OCI-LY3 (cell line): ENCODE results near the gene ZFX.

Experiments used
- H2AFZ ChIP-seq: fragments of 200-600, 300-600 bp; shearing (Covaris generic); 2 replicates; pipeline ENCODE4 v1.6.0; 2014; ENCODE audit warnings: antibody characterized with exemption, low read depth, low read length
- H3K27ac ChIP-seq: fragments of 200-600, 300-600 bp; sonication (generic); 2 replicates; pipeline ENCODE4 v1.5.1; 2014; ENCODE audit warnings: mild to moderate bottlenecking, low read length, moderate library complexity, mixed read lengths
- H3K27me3 ChIP-seq: fragments of 200-600, 300-600 bp; sonication (generic); 2 replicates; pipeline ENCODE4 v1.6.1; 2014; ENCODE audit warnings: low read depth, low read length, mixed read lengths
- H3K36me3 ChIP-seq: fragments of 200-600, 300-600 bp; sonication (generic); replicated peaks from 2 replicates; pipeline ENCODE3; 2014; ENCODE audit warnings: low read depth, low read length, mixed read lengths
- H3K4me1 ChIP-seq: fragments of 300-600, 200-600 bp; sonication (generic); 2 replicates; pipeline ENCODE4 v1.6.1; 2014; ENCODE audit warnings: low read length, mixed read lengths
- H3K4me2 ChIP-seq: fragments of 200-600, 300-600 bp; sonication (generic); 2 replicates; pipeline ENCODE4 v1.6.1; 2014; ENCODE audit warnings: low read length, mixed read lengths
- H3K4me3 ChIP-seq: fragments of 300-600, 200-600 bp; sonication (generic); 2 replicates; pipeline ENCODE4 v1.5.1; 2014; ENCODE audit warnings: antibody characterized with exemption, mild to moderate bottlenecking, low read length, moderate library complexity
- H3K79me2 ChIP-seq: fragments of 300-600, 200-600 bp; shearing (Covaris generic); 2 replicates; pipeline ENCODE4 v1.6.1; 2014; ENCODE audit warnings: mild to moderate bottlenecking, low read length, mixed read lengths
- H3K9ac ChIP-seq: fragments of 300-600, 200-600 bp; shearing (Covaris generic); 2 replicates; pipeline ENCODE4 v1.6.0; 2014; ENCODE audit warnings: mild to moderate bottlenecking, low read length, moderate library complexity
- H3K9me3 ChIP-seq: fragments of 200-600, 300-600 bp; shearing (Covaris generic); 2 replicates; pipeline ENCODE4 v1.6.1; 2014; ENCODE audit warnings: low read length, mixed read lengths; ENCODE audit not compliant: insufficient read depth
- H4K20me1 ChIP-seq: fragments of 200-600, 300-600 bp; sonication (generic); 2 replicates; pipeline ENCODE4 v1.6.1; 2016; ENCODE audit warnings: low read length, mixed read lengths; ENCODE audit not compliant: insufficient read depth
- CTCF ChIP-seq: fragments of 200-600, 300-600 bp; sonication (generic); IDR thresholded peaks from 2 replicates; pipeline ENCODE4 v1.5.1; 2014; ENCODE audit warnings: antibody characterized with exemption, low read length, low read depth
- EZH2phosphoT487 ChIP-seq: fragments of 200-600 bp; shearing (Covaris generic); IDR thresholded peaks from 2 replicates; pipeline ENCODE4 v1.6.1; 2018; ENCODE audit warnings: antibody characterized with exemption, mixed run types, low read depth

ZFX gene

GRCh38 chrX:24231641-24232179, 82.2 kb downstream of the ZFX start:
- H3K27ac ChIP-seq: no peak overlapping the region
- H3K79me2 ChIP-seq: no peaks in the 10 kb centered on the region
- no peak overlapping the region for H2AFZ ChIP-seq
- no peak overlapping the region for H3K9ac ChIP-seq
- H3K4me3 ChIP-seq: no peak overlapping the region
- no peaks in the 10 kb centered on the region for H3K36me3 ChIP-seq
- TF ChIP-seq CTCF: no peak
- TF ChIP-seq EZH2phosphoT487: no peak
- no peaks in the 10 kb centered on the region for H3K9me3 ChIP-seq
- H3K4me2 ChIP-seq: no peak overlapping the region
- no peaks in the 10 kb centered on the region for H3K27me3 ChIP-seq
- H3K4me1 ChIP-seq: peaks cover 10% of the 10 kb centered on the region
- no peaks in the 10 kb centered on the region for H4K20me1 ChIP-seq

GRCh38 chrX:24232796-24233195, 83.3 kb downstream of the ZFX start:
- TF ChIP-seq CTCF (no peak), EZH2phosphoT487 (no peak)
- Histone ChIP-seq H4K20me1 (no peaks in the 10 kb centered on the region), H3K4me3 (no peak overlapping the region), H3K36me3 (no peaks in the 10 kb centered on the region), H3K4me2 (no peak overlapping the region), H3K9me3 (no peaks in the 10 kb centered on the region), H3K9ac (no peak overlapping the region), H2AFZ (no peak overlapping the region), H3K27ac (no peak overlapping the region), H3K4me1 (peaks cover 10% of the 10 kb centered on the region), H3K27me3 (no peaks in the 10 kb centered on the region), H3K79me2 (no peaks in the 10 kb centered on the region)

- Histone ChIP-seq H3K27ac (no peak overlapping the region), H2AFZ (0 out of 2 replicates have a peak overlapping the region, but pooled peaks have one; percentile 6), H3K4me2 (peak overlapping the region; percentile 30)
Measured at GRCh38 chrX:24235084-24235710, 85.7 kb downstream of the ZFX start.

More at GRCh38 chrX:24235084-24235710, 85.7 kb downstream of the ZFX start:
- Histone ChIP-seq H3K9me3 (no peaks in the 10 kb centered on the region), H3K79me2 (no peaks in the 10 kb centered on the region), H3K4me3 (no peak overlapping the region), H3K36me3 (no peaks in the 10 kb centered on the region), H3K9ac (no peak overlapping the region), H3K27me3 (no peaks in the 10 kb centered on the region), H3K4me1 (peaks cover 10% of the 10 kb centered on the region), H4K20me1 (no peaks in the 10 kb centered on the region)
- TF ChIP-seq CTCF (no peak), EZH2phosphoT487 (no peak)
